CD4-positive, alpha-beta T cell treated with Interleukin-10 for 1 hour (primary cell): Measurements from ENCODE around the gene GRAMD1A.

Experiments used
- DNase-seq: peaks from one replicate; pipeline ENCODE4 v3.0.0-alpha.2; 2020

Gene GRAMD1A

GRCh38 chr19:35056513-35057063 lies 56.5 kb downstream of the GRAMD1A start:
- no peak for DNase-seq

- DNase-seq, result no peak
Observed at GRCh38 chr19:35058370-35058769, 58.2 kb downstream of the GRAMD1A start.

GRCh38 chr19:35059006-35059798 lies 59.1 kb downstream of the GRAMD1A start:
- no peak for DNase-seq

- DNase-seq, result no peak
Observed at GRCh38 chr19:35059799-35060091, 59.6 kb downstream of the GRAMD1A start.

GRCh38 chr19:35060160-35060855 lies 60.2 kb downstream of the GRAMD1A start:
- DNase-seq, result no peak

GRCh38 chr19:35061583-35062373 lies 61.7 kb downstream of the GRAMD1A start:
- DNase-seq, result no peak

GRCh38 chr19:35062942-35063341 lies 62.8 kb downstream of the GRAMD1A start:
- no peak for DNase-seq

GRCh38 chr19:35063940-35064818 lies 64.1 kb downstream of the GRAMD1A start:
- DNase-seq, result no peak

- DNase-seq, result no peak
Observed at GRCh38 chr19:35065574-35065973, 65.5 kb downstream of the GRAMD1A start.

- no peak for DNase-seq
Observed at GRCh38 chr19:35066121-35066520, 66.0 kb downstream of the GRAMD1A start.

GRCh38 chr19:35066691-35067563 lies 66.8 kb downstream of the GRAMD1A start:
- peak; percentile 88 for DNase-seq

- no peak for DNase-seq
Observed at GRCh38 chr19:35068941-35069634, 69.0 kb downstream of the GRAMD1A start.

- no peak for DNase-seq
Observed at GRCh38 chr19:35069696-35070095, 69.6 kb downstream of the GRAMD1A start.

- no peak for DNase-seq
Observed at GRCh38 chr19:35070471-35070870, 70.3 kb downstream of the GRAMD1A start.

- no peak for DNase-seq
Observed at GRCh38 chr19:35073516-35073915, 73.4 kb downstream of the GRAMD1A start.

- no peak for DNase-seq
Observed at GRCh38 chr19:35073941-35074340, 73.8 kb downstream of the GRAMD1A start.

GRCh38 chr19:35074426-35075201 lies 74.5 kb downstream of the GRAMD1A start:
- DNase-seq, result no peak

GRCh38 chr19:35075202-35076025 lies 75.3 kb downstream of the GRAMD1A start:
- DNase-seq, result no peak

- DNase-seq, result no peak
Observed at GRCh38 chr19:35076026-35076370, 75.9 kb downstream of the GRAMD1A start.
